Mucosa of descending colon (tissue), 3 donors: Measurements from ENCODE around the gene TAL2. TPM values are rescaled to one million over a fixed set of nuclear protein-coding genes. Genes with fewer than 3 reads are reported as not detected.
A peak's percentile ranks its signal among the peaks of the same experiment; 100 is the strongest.

ENCODE experiments used
- ATAC-seq: fragments of 200-7000 bp; cut with Tn5 transposase; one replicate; pipeline ENCODE4 v1.9.1; 2020; ENCODE audit warnings: mild to moderate bottlenecking, moderate library complexity
- DNase-seq, 3 donors: peaks; one replicate each; pipeline ENCODE4 v3.0.0-alpha.2; 2020
- H3K36me3 ChIP-seq: fragments of 200-600 bp; one replicate; pipeline ENCODE4 v1.8.0; 2021; ENCODE audit warnings: low read depth, mild to moderate bottlenecking
- H3K4me1 ChIP-seq: fragments of 200-600 bp; one replicate; pipeline ENCODE4 v1.8.0; 2021; ENCODE audit warnings: low read depth, mild to moderate bottlenecking
- H3K4me3 ChIP-seq: fragments of 200-600 bp; one replicate; pipeline ENCODE4 v1.8.0; 2021; ENCODE audit warnings: mild to moderate bottlenecking
- H3K9me3 ChIP-seq: fragments of 200-600 bp; one replicate; pipeline ENCODE4 v1.8.0; 2021; ENCODE audit warnings: mild to moderate bottlenecking
- intact Hi-C, 2 donors: fragments of 100-400 bp; cut with DNase I in 1 of 2; cut with micrococcal nuclease in 1 of 2; formaldehyde crosslinking; loops; one replicate each; pipeline versions ENCODE4 v1.11.0 to v1.11.1; 2022; cut with DNase I, micrococcal nuclease
- total RNA-seq, 3 donors: library from RNA; stranded (reverse); fragmentation: NEBNext Ultra II Directional in 2 of 3; extraction: Animal tissue kit (Norgen Biotek cat#: 25700) in 2 of 3; gene quantifications; one replicate each; pipeline versions ENCODE4 v1.2.1 to v1.2.4, GENCODE V29; 2021 to 2023
- TF ChIP-seq, protein P1 (sequence below): fragments of 200-600 bp; IDR thresholded peaks from one replicate; pipeline ENCODE4 v1.8.0; 2022; ENCODE audit warnings: antibody characterized with exemption, mild to moderate bottlenecking
- donor health status: DM: no; HTN: no; CAD: no; lungs with moderate emphysema.
- donor health status: DM: no; HTN: no; CAD: no.
- donor health status: DM: no; HTN: yes; CAD: no.

Gene TAL2
- total RNA-seq, 3 donors from 2014 or later = 0.65 TPM; not detected in 2

DNA sequence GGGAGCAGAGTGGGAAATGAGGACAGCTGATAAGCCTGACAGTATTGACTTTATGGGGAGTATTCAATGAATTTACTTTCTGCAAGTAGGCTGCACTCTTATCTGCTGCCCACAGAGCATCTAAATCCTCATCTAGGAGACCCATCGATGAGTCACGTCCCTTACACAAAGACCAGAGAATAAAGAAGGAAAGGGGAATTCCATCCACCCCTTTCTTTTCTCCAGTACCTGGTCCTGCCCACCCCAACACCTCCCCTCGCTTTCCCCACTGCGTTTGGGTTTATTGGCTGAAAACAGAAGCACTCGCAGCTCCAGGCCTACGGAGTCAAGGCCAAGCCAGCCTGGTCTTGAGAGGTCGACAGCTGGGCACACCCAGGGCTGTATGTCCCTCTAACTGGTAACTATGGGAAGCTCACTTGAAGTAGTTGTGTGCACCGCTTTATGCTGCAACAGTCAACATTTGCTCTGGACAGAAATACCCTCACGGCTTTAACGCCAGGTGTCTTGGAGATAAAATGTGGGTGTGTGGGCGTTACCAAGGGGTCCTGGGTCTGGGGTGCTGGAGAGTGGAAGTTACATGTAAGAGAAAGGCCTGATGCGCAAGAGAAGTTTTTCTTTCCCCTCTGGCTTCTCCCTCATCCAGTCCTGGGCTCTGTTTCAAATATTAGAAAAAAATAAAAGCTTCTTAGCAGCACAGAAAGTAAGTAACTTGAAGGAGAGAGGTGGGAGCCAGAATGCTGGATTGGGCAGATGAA lies 14.5 kb upstream of the TAL2 start:
- H3K4me1 ChIP-seq = no peaks in the 10 kb centered on the region
- DNase-seq (no peak), ATAC-seq (no peak)
- TF ChIP-seq, protein P1, sequence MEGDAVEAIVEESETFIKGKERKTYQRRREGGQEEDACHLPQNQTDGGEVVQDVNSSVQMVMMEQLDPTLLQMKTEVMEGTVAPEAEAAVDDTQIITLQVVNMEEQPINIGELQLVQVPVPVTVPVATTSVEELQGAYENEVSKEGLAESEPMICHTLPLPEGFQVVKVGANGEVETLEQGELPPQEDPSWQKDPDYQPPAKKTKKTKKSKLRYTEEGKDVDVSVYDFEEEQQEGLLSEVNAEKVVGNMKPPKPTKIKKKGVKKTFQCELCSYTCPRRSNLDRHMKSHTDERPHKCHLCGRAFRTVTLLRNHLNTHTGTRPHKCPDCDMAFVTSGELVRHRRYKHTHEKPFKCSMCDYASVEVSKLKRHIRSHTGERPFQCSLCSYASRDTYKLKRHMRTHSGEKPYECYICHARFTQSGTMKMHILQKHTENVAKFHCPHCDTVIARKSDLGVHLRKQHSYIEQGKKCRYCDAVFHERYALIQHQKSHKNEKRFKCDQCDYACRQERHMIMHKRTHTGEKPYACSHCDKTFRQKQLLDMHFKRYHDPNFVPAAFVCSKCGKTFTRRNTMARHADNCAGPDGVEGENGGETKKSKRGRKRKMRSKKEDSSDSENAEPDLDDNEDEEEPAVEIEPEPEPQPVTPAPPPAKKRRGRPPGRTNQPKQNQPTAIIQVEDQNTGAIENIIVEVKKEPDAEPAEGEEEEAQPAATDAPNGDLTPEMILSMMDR = no peak
- H3K4me3 ChIP-seq = no peak overlapping the region
- intact Hi-C loops = no loop called here
- H3K9me3 ChIP-seq = no peaks in the 10 kb centered on the region
- H3K36me3 ChIP-seq = no peaks in the 10 kb centered on the region

DNA sequence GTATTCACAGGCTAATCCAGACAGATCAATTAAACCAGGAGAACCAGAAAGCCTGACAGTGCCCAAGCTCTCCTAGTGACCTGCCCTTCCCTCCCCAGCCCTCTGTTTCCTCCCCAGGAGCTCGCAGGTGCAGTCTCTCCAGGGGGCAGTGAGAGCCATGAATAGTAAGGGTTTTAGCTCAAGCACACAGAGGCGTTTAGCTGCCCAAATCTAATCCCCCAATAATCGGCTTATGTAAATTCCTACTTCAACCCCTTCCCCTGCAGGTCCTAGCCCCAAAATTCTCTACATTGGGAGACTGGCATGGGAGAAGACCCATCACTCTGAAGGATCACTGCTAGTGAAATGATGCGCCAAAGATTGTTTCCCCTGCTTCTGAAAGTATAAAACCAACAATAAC lies 10.5 kb upstream of the TAL2 start:
- intact Hi-C loops = no loop called here
- Histone ChIP-seq H3K9me3 (no peaks in the 10 kb centered on the region), H3K4me3 (no peak overlapping the region), H3K4me1 (peaks cover 5% of the 10 kb centered on the region), H3K36me3 (no peaks in the 10 kb centered on the region)
- TF ChIP-seq, protein P1 = no peak
- ATAC-seq (no peak), DNase-seq (no peak)

DNA sequence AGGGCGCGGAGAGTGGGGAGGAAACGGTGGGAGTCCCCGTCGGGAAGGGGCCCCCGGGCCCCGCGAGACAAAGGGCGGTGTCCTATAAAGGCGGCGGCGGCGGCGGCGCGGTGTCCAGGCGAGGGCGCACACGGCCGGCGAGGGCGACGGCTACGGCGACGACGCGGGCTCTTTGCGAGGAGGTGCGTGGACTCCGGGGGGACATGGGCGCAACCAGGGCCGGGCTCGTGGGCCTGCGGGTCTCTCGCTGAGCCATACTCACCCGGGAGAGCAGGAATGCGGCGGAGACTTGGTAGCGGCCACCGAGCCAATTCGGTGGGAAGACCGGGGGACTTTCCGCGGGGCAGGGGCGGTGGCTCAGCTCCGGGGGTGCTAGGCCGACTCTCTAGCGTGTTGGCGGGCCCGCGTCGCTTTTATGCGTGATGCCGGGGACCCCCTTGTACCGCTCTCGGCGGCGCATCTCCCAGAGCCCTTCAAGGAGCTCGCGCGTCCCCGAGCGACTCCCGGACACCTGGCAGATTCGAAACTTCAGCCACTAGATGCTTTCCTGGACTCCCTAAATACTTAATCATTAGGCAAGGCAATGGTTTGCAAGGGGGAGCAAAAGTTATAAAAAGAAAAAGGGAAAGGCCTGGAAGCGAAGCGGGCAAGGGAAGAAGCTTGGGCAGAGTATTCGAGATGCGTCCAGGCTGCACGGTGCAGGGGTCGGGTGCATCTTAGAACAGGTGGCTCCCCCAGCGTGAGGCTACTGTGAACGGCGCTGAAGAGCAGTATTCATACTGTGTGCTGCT lies 5.9 kb upstream of the TAL2 start:
- ATAC-seq (peak; percentile 87), DNase-seq (peak in 2 of 3 donors; percentile 51 to 61)
- Histone ChIP-seq H3K36me3 (no peaks in the 10 kb centered on the region), H3K4me3 (no peak overlapping the region), H3K4me1 (peaks cover 6% of the 10 kb centered on the region), H3K9me3 (no peaks in the 10 kb centered on the region)
- TF ChIP-seq, protein P1 = no peak
- intact Hi-C loops = no loop called here

DNA sequence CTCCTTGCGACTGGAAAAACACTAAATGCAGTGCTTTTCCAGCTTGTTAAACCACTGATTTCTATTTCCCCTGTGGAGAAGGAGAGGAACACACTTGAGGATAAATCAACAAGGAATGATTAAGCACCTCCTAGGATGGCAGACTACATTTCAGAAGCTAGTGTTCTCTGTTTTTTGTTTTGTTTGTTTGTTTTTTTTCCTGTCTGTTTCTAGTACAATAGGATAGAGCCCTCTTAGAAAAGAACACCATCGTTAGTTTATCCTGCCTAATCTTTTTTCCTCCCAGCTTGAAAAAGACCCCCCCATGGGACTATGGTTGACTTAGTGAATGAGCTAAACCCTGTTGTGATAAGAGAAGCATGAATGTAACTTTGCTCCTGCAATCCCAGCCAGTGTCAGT lies 3.9 kb upstream of the TAL2 start:
- no peaks in the 10 kb centered on the region for H3K9me3 ChIP-seq
- no peaks in the 10 kb centered on the region for H3K36me3 ChIP-seq
- intact Hi-C loops = no loop called here
- TF ChIP-seq, protein P1 = no peak
- peaks cover 6% of the 10 kb centered on the region for H3K4me1 ChIP-seq
- no peak overlapping the region for H3K4me3 ChIP-seq
- DNase-seq (no peak), ATAC-seq (no peak)

DNA sequence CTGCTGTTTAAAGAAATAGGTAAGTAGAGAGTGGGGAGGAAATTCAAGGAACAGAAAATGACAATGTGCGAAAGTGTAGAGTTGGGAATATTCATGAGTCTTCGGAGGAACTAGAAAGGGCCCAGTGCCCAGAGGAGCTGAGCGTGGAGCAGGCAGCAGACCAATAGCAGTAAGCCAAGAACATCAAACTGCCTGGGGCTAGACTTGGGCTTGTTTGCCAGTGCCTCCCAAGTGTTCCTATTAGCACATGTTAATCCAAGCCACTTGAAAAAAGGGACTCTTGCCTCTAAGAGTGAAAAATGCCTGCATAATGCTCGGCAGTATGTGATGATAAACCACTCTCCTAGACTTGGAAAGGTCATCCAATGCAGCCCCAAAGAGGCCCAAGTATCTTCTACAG lies 1.2 kb upstream of the TAL2 start:
- no peak for DNase-seq
- H3K9me3 ChIP-seq = no peaks in the 10 kb centered on the region
- intact Hi-C loops = no loop called here
- TF ChIP-seq, protein P1 = no peak
- no peak for ATAC-seq
- H3K36me3 ChIP-seq = no peaks in the 10 kb centered on the region
- H3K4me1 ChIP-seq = peaks cover 6% of the 10 kb centered on the region
- no peak overlapping the region for H3K4me3 ChIP-seq
